Right atrium auricular region (tissue), 2 donors: ENCODE data around the gene PCDHB5. TPM values are rescaled to one million over a fixed set of nuclear protein-coding genes. Genes with fewer than 3 reads are reported as not detected.
"Not testable (repeated sequence)": the region's sequence is repeated elsewhere in the genome, so short reads cannot be mapped to it uniquely, and the experiment has no call there.

ENCODE experiments used
- DNase-seq: peaks from one replicate; pipeline ENCODE4 v3.0.0-alpha.2; 2019; ENCODE audit warnings: low spot score
- H3K27ac ChIP-seq, 2 donors: fragments of 200-600 bp; sonication (generic); 1 replicate in 1 of 2; 2 replicates in 1 of 2; pipeline ENCODE4 v1.5.1; 2016 to 2019
- H3K27me3 ChIP-seq, 2 donors: fragments of 200-600 bp; sonication (generic); one replicate each; pipeline versions ENCODE4 v1.5.1 to v1.6.0; 2017 to 2019
- H3K36me3 ChIP-seq: fragments of 200-600 bp; sonication (generic); one replicate; pipeline ENCODE4 v1.5.1; 2016
- H3K4me1 ChIP-seq, 2 donors: fragments of 200-600 bp; sonication (generic); one replicate each; pipeline versions ENCODE4 v1.5.1 to v1.6.0; 2017 to 2019
- H3K4me3 ChIP-seq, 2 donors: fragments of 200-600 bp; sonication (generic); 1 replicate in 1 of 2; 2 replicates in 1 of 2; pipeline ENCODE4 v1.5.1; 2017 to 2019; ENCODE audit warnings: mild to moderate bottlenecking in 1 of 2, moderate library complexity in 1 of 2
- H3K9me3 ChIP-seq, 2 donors: fragments of 200-600 bp; sonication (generic); one replicate each; pipeline ENCODE4 v1.5.1; 2019
- total RNA-seq, 2 donors: library from RNA; depleted of rRNA; stranded (reverse); fragments of >200 nt; gene quantifications; one replicate each; pipeline ENCODE4 v1.1.0, GENCODE V29; 2016
- TF ChIP-seq, protein P1 (sequence below), 2 donors: fragments of 200-600 bp; sonication (generic); IDR thresholded peaks; one replicate each; pipeline ENCODE4 v1.5.1; 2019; ENCODE audit warnings: antibody characterized with exemption in 2 of 2

PCDHB5 gene
- total RNA-seq, result 1 to 10 TPM; 3.8 to 4.3 TPM

DNA sequence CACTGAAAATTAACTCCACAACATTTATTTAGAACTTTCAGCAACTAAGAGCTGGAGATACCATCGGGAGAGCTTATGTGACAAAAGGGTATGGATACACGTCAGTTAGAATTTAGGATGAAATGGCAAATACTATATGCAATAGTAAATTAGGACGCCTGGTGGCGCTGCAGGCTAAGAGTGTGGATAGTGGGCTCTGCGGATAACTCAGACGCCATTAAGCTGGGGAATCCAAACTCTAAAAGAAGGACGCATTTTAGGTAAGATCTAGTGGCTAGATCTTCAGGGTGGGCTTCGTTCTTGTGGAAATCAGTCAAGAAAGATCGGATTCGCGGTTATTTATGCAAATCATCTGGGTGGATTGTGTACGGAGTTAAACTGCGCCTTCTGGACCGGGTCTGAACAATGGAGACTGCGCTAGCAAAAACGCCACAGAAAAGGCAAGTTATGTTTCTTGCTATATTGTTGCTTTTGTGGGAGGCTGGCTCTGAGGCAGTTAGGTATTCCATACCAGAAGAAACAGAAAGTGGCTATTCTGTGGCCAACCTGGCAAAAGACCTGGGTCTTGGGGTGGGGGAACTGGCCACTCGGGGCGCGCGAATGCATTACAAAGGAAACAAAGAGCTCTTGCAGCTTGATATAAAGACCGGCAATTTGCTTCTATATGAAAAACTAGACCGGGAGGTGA lies at the start of gene PCDHB5:
Gene PCDHB5, plus strand, starts transcription at position 177 of the 688 bp plus-strand sequence. Its CDS starts 229 bp downstream, at position 406.
- no peaks in the 10 kb centered on the region for H3K27me3 ChIP-seq
- H3K9me3 ChIP-seq, result peaks cover 0 to 73% of the 10 kb centered on the region in 2 donors
- DNase-seq, result no peak
- H3K4me3 ChIP-seq, result peak within 1 kb of the TSS; percentile 26 to 47
- no peaks in the 10 kb centered on the region for H3K4me1 ChIP-seq
- H3K36me3 ChIP-seq, result no peaks in the 10 kb centered on the region
- no peak within 1 kb of the TSS for H3K27ac ChIP-seq
- TF ChIP-seq, protein P1, sequence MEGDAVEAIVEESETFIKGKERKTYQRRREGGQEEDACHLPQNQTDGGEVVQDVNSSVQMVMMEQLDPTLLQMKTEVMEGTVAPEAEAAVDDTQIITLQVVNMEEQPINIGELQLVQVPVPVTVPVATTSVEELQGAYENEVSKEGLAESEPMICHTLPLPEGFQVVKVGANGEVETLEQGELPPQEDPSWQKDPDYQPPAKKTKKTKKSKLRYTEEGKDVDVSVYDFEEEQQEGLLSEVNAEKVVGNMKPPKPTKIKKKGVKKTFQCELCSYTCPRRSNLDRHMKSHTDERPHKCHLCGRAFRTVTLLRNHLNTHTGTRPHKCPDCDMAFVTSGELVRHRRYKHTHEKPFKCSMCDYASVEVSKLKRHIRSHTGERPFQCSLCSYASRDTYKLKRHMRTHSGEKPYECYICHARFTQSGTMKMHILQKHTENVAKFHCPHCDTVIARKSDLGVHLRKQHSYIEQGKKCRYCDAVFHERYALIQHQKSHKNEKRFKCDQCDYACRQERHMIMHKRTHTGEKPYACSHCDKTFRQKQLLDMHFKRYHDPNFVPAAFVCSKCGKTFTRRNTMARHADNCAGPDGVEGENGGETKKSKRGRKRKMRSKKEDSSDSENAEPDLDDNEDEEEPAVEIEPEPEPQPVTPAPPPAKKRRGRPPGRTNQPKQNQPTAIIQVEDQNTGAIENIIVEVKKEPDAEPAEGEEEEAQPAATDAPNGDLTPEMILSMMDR (IDR thresholded peaks at IDR 0.05), result peak in 1 of 2 donors; percentile 60

DNA sequence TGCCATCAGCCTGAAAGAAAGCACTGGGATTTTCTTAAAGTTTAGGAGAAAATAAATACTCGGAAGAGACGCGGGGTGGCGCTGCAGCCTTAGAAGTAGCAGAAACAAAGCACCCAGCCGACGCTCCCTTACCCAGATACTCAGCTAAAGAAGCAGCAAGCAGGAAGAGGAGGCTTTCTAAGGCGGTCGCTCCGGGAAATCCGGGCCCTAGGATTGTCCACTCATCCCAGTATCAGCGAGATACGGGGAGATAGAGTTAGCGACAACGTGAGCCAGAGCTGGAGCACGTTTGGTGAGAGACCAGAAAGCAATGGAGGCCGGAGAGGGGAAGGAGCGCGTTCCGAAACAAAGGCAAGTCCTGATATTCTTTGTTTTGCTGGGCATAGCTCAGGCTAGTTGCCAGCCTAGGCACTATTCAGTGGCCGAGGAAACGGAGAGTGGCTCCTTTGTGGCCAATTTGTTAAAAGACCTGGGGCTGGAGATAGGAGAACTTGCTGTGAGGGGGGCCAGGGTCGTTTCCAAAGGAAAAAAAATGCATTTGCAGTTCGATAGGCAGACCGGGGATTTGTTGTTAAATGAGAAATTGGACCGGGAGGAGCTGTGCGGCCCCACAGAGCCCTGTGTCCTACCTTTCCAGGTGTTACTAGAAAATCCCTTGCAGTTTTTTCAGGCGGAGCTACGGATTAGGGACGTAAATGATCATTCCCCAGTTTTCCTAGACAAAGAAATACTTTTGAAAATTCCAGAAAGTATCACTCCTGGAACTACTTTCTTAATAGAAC lies 40.3 kb upstream of the PCDHB5 start, which contains the start of gene PCDHB2:
Gene PCDHB2, plus strand, starts transcription at position 135 of the 782 bp plus-strand sequence. Its CDS starts 176 bp downstream, at position 311.
- H3K27me3 ChIP-seq, result no peaks in the 10 kb centered on the region
- no peaks in the 10 kb centered on the region for H3K4me1 ChIP-seq
- H3K27ac ChIP-seq, result no peak within 1 kb of the TSS
- H3K36me3 ChIP-seq, result no peaks in the 10 kb centered on the region
- H3K9me3 ChIP-seq, result peaks cover 11 to 61% of the 10 kb centered on the region in 2 donors
- no peak for DNase-seq
- TF ChIP-seq, protein P1 (IDR thresholded peaks at IDR 0.05), result peak in 1 of 2 donors; percentile 46
- H3K4me3 ChIP-seq, result peak within 1 kb of the TSS; percentile 24 to 38

DNA sequence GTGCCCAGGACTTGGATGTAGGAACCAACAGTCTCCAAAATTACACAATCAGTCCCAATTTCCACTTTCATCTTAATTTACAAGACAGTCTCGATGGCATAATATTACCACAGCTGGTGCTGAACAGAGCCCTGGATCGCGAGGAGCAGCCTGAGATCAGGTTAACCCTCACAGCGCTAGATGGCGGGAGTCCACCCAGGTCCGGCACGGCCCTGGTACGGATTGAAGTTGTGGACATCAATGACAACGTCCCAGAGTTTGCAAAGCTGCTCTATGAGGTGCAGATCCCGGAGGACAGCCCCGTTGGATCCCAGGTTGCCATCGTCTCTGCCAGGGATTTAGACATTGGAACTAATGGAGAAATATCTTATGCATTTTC lies 39.8 kb upstream of the PCDHB5 start:
- H3K9me3 ChIP-seq, result peaks cover 11 to 61% of the 10 kb centered on the region in 2 donors
- no peak for DNase-seq
- H3K27ac ChIP-seq, result no peak overlapping the region
- H3K36me3 ChIP-seq, result no peaks in the 10 kb centered on the region
- no peaks in the 10 kb centered on the region for H3K27me3 ChIP-seq
- no peaks in the 10 kb centered on the region for H3K4me1 ChIP-seq
- peak overlapping the region; percentile 24 to 38 for H3K4me3 ChIP-seq
- TF ChIP-seq, protein P1 (IDR thresholded peaks at IDR 0.05), result no peak

GRCh38 chr5:141096181-141096580 lies 38.8 kb upstream of the PCDHB5 start:
- DNase-seq, H3K4me3 ChIP-seq, H3K27ac ChIP-seq, H3K36me3 ChIP-seq, H3K4me1 ChIP-seq, H3K27me3 ChIP-seq: not testable (repeated sequence)
- H3K9me3 ChIP-seq, result peaks cover 11 to 60% of the 10 kb centered on the region in 2 donors

GRCh38 chr5:141096586-141096985 lies 38.4 kb upstream of the PCDHB5 start:
- not testable (repeated sequence) for H3K27ac ChIP-seq, H3K36me3 ChIP-seq, DNase-seq, H3K4me1 ChIP-seq, H3K4me3 ChIP-seq, H3K27me3 ChIP-seq
- peaks cover 11 to 62% of the 10 kb centered on the region in 2 donors for H3K9me3 ChIP-seq

- TF ChIP-seq, protein P1 (IDR thresholded peaks at IDR 0.05), result peak in 1 of 2 donors; percentile 57
- Histone ChIP-seq H3K4me1 (no peaks in the 10 kb centered on the region), H3K9me3 (peaks cover 5 to 25% of the 10 kb centered on the region in 2 donors), H3K27me3 (no peaks in the 10 kb centered on the region), H3K27ac (no peak within 1 kb of the TSS), H3K36me3 (no peaks in the 10 kb centered on the region), H3K4me3 (peak within 1 kb of the TSS in 1 of 2 donors; percentile 33)
- DNase-seq, result no peak
Measured at GRCh38 chr5:141100243-141100805, 34.7 kb upstream of the PCDHB5 start, which contains the start of gene PCDHB3. PCDHB3 (plus strand) TSS chr5:141100473; CDS start chr5:141100650, 177 bp downstream.
